ENCODE data around the gene POU2AF2. TPM values are rescaled to one million over a fixed set of nuclear protein-coding genes. Genes with fewer than 3 reads are reported as not detected.
A peak's percentile ranks its signal among the peaks of the same experiment; 100 is the strongest.

Gene POU2AF2
- total RNA-seq, 4 donors from 2014 or later, result 1.9 to 4.4 TPM; not detected in 2

DNA sequence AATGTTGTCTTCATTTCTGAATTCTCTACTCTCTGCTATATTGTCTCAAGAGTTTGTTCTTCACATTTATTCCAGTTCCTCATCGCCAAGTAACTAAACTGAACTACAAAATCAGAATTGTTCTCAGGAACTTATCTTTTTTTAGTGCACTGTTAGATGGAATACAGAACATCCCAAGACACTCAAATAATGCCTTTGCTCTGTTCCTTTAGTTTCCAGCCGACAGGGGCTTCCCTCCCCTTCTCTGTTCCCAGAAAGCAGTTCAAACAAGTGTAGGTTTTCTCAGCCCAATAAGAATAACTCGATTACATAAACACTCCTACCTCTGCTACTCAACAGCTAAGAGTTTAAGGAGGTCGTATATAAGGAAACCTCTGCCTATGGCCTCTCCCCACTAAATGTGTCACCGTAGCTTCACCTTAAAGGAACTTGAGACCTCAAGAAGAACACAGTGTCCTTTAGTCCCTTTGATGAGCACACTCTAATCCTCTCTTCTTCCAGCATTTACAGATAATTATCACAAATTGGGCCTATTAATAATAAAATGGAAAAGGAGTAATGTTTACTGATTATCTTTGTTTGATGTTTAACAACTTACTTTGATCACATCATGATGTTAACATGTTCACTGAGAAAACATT lies 59.8 kb downstream of the POU2AF2 start:
- H3K27ac ChIP-seq, result no peak overlapping the region
- H3K4me3 ChIP-seq, result no peak overlapping the region
- no peaks in the 10 kb centered on the region for H3K36me3 ChIP-seq
- peaks cover 9 to 56% (median 22%) of the 10 kb centered on the region in 4 donors for H3K4me1 ChIP-seq
- no peaks in the 10 kb centered on the region for H3K9me3 ChIP-seq
- intact Hi-C loops (cut with DNase I; ENCODE audit: low total_unique reads), result no loop called here
- WGBS, 2 donors (ENCODE audit: low coverage in 1 of 2), result 79 to 100% methylated on average over 2 to 5 of the region's 5 CpGs
- H3K27me3 ChIP-seq, result no peaks in the 10 kb centered on the region
- DNase-seq, result no peak
- in situ Hi-C loops (cut with MboI; ENCODE audit: low pct_ligation_motif_present in 1 of 4, low pct_unique_long_range_greater_than_20kb in 1 of 4, low sequenced_read_pairs in 3 of 4), result no loop called here
- TF ChIP-seq EP300 (IDR thresholded peaks at IDR 0.05; ENCODE audit: low read depth) (no peak), POLR2AphosphoS5 (IDR thresholded peaks at IDR 0.05) (no peak)

DNA sequence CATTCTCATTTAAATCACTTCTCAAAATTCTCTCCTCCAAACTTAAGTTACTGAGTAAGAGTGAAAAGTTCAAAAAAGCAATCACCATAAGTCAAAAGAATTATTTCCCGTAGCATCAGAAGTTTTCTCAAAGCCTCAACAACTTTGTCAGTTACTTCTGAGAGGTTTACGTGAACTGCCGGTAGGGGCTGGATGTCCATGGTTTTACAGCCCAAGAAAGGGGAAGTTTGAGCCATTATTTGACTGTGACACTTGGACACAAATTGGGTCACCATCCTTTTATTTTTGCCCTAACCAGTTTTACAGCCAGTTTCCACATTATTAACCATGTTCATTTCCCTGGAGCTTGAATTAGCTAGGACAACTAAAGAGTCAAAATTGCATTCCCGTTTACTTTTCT lies 60.4 kb downstream of the POU2AF2 start:
- in situ Hi-C loops (cut with MboI; ENCODE audit: low pct_ligation_motif_present in 1 of 4, low pct_unique_long_range_greater_than_20kb in 1 of 4, low sequenced_read_pairs in 3 of 4) (no loop called here), intact Hi-C loops (cut with DNase I; ENCODE audit: low total_unique reads) (no loop called here)
- TF ChIP-seq EP300 (IDR thresholded peaks at IDR 0.05; ENCODE audit: low read depth) (no peak), POLR2AphosphoS5 (IDR thresholded peaks at IDR 0.05) (no peak), POLR2A (IDR thresholded peaks at IDR 0.05) (no peak)
- TF ChIP-seq, protein P1, sequence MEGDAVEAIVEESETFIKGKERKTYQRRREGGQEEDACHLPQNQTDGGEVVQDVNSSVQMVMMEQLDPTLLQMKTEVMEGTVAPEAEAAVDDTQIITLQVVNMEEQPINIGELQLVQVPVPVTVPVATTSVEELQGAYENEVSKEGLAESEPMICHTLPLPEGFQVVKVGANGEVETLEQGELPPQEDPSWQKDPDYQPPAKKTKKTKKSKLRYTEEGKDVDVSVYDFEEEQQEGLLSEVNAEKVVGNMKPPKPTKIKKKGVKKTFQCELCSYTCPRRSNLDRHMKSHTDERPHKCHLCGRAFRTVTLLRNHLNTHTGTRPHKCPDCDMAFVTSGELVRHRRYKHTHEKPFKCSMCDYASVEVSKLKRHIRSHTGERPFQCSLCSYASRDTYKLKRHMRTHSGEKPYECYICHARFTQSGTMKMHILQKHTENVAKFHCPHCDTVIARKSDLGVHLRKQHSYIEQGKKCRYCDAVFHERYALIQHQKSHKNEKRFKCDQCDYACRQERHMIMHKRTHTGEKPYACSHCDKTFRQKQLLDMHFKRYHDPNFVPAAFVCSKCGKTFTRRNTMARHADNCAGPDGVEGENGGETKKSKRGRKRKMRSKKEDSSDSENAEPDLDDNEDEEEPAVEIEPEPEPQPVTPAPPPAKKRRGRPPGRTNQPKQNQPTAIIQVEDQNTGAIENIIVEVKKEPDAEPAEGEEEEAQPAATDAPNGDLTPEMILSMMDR (IDR thresholded peaks at IDR 0.05), result no peak
- Histone ChIP-seq H3K27me3 (no peaks in the 10 kb centered on the region), H3K4me1 (peaks cover 14 to 56% (median 21%) of the 10 kb centered on the region in 4 donors), H3K27ac (no peak overlapping the region), H3K9me3 (no peaks in the 10 kb centered on the region), H3K36me3 (no peaks in the 10 kb centered on the region), H3K4me3 (no peak overlapping the region)
- 74 to 83% methylated on average over 4 of the region's 4 CpGs for WGBS, 2 donors (ENCODE audit: low coverage in 1 of 2)
- DNase-seq, result no peak

DNA sequence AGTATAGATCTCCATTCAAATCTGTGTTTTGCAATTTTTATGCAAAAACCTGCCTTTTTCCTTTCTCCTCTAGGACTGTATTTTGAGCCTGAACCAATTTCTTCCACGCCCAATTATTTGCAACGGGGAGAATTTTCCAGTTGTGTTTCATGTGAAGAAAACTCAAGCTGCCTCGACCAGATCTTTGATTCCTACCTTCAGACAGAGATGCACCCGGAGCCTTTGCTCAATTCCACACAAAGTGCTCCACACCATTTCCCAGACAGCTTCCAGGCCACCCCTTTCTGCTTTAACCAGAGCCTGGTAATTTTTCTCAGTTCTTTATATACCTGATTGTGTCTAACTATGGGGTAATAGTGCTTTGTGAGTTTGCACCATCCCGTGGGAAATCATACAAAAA lies 60.8 kb downstream of the POU2AF2 start:
- WGBS, 2 donors (ENCODE audit: low coverage in 1 of 2), result 79 to 80% methylated on average over 4 to 5 of the region's 5 CpGs
- Histone ChIP-seq H3K27ac (no peak overlapping the region), H3K4me3 (no peak overlapping the region), H3K4me1 (peaks cover 15 to 56% (median 21%) of the 10 kb centered on the region in 4 donors), H3K27me3 (no peaks in the 10 kb centered on the region), H3K9me3 (no peaks in the 10 kb centered on the region), H3K36me3 (no peaks in the 10 kb centered on the region)
- intact Hi-C loops (cut with DNase I; ENCODE audit: low total_unique reads) (no loop called here), in situ Hi-C loops (cut with MboI; ENCODE audit: low pct_ligation_motif_present in 1 of 4, low pct_unique_long_range_greater_than_20kb in 1 of 4, low sequenced_read_pairs in 3 of 4) (no loop called here)
- no peak for DNase-seq
- no peak for TF ChIP-seq EP300 (IDR thresholded peaks at IDR 0.05; ENCODE audit: low read depth)
- TF ChIP-seq, protein P1 (IDR thresholded peaks at IDR 0.05), result no peak
- no peak for TF ChIP-seq POLR2A (IDR thresholded peaks at IDR 0.05)
- no peak for TF ChIP-seq POLR2AphosphoS5 (IDR thresholded peaks at IDR 0.05)

DNA sequence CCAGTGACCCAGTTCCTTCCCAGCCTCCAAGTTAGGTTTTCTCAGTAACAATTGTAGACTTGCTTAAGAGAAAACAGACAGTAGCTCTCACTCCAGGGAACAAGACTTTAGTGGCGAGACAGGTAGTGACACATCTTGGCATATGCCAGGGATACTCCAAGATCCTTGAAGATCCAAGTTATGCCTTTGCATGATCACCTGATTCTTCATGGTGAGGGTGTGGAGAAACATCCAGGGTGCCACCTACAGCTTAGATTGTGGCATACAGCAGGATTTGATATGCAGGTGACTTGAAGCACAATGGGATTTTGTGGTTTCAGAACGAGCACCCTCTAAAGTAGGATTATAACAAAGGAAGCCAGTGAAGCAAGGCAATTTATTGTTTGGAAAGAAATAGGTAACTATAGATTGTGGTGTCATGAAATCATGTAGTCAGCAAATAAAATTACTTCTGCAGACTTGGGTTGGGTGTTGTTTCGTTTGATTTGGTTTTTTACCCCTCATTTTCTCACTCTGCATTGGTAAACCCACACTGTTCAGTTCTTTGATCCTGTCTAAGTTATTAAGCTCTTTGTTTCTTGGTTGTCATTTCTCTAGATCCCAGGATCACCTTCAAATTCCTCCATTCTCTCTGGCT lies 62.1 kb downstream of the POU2AF2 start:
- TF ChIP-seq POLR2A (IDR thresholded peaks at IDR 0.05) (no peak), EP300 (IDR thresholded peaks at IDR 0.05; ENCODE audit: low read depth) (no peak), POLR2AphosphoS5 (IDR thresholded peaks at IDR 0.05) (no peak)
- TF ChIP-seq, protein P1 (IDR thresholded peaks at IDR 0.05), result no peak
- DNase-seq, result no peak
- no peak overlapping the region for H3K4me3 ChIP-seq
- in situ Hi-C loops (cut with MboI; ENCODE audit: low pct_ligation_motif_present in 1 of 4, low pct_unique_long_range_greater_than_20kb in 1 of 4, low sequenced_read_pairs in 3 of 4) (no loop called here), intact Hi-C loops (cut with DNase I; ENCODE audit: low total_unique reads) (no loop called here)
- H3K27me3 ChIP-seq, result no peaks in the 10 kb centered on the region
- no peaks in the 10 kb centered on the region for H3K9me3 ChIP-seq
- H3K36me3 ChIP-seq, result no peaks in the 10 kb centered on the region
- H3K4me1 ChIP-seq, result peaks cover 7 to 46% (median 13%) of the 10 kb centered on the region in 4 donors
- WGBS, 2 donors (ENCODE audit: low coverage in 1 of 2), result 33 to 47% methylated on average over 1 to 3 of the region's 3 CpGs
- H3K27ac ChIP-seq, result peak overlapping the region; percentile 16 to 44 (median 30)

All from transverse colon (tissue), 4 donors.